HCT116 (cell line): Measurements from ENCODE around the gene CDC42EP5.

Experiments
- CEBPB ChIP-seq: IDR thresholded peaks from 2 replicates; pipeline ENCODE4 v1.6.1; 2012; ENCODE audit warnings: low read depth
- CTCF ChIP-seq, 3 experiments: fragments of 200-600 bp in 1 of 3; sonication (generic) in 1 of 3; IDR thresholded peaks in 2 of 3; conservative IDR thresholded peaks in 1 of 3; 2 replicates each; pipeline ENCODE4 v1.5.1; 2012 to 2017; ENCODE audit warnings: low read depth in 2 of 3, low read length in 2 of 3, antibody characterized with exemption in 1 of 3, borderline replicate concordance in 1 of 3, control low read depth in 1 of 3, mild to moderate bottlenecking in 1 of 3, mixed read lengths in 1 of 3, mixed run types in 1 of 3, moderate library complexity in 1 of 3; ENCODE audit not compliant: insufficient read depth in 1 of 3
- POLR2AphosphoS5 ChIP-seq: IDR thresholded peaks from 2 replicates; pipeline ENCODE4 v1.6.1; 2011; ENCODE audit warnings: mild to moderate bottlenecking, low read depth, low read length, moderate library complexity
- SP1 ChIP-seq: IDR thresholded peaks from 2 replicates; pipeline ENCODE4 v1.6.1; 2012; ENCODE audit warnings: low read depth

GRCh38 chr19:54507824-54508223, 34.7 kb upstream of the CDC42EP5 start:
- no peak for TF ChIP-seq SP1
- TF ChIP-seq CTCF (IDR thresholded peaks at IDR 0.05 in 2 of 3, conservative IDR thresholded peaks at IDR 0.05 in 1 of 3; ENCODE audit: borderline replicate concordance in 1 of 3, insufficient read depth in 1 of 3, low read depth in 2 of 3, low read length in 2 of 3), result no peak
- TF ChIP-seq CEBPB, result no peak
- TF ChIP-seq POLR2AphosphoS5, result no peak
